Activated CD4-positive, alpha-beta memory T cell treated with anti-CD3 and anti-CD28 coated beads for 36 hours (primary cell): ENCODE measurements around the gene EVI5L. TPM values are rescaled to one million over a fixed set of nuclear protein-coding genes. Genes with fewer than 3 reads are reported as not detected.
"Not testable (repeated sequence)": the region's sequence is repeated elsewhere in the genome, so short reads cannot be mapped to it uniquely, and the experiment has no call there.

Experiments used
- CTCF ChIA-PET: fragments of 350-600 bp; sonication (Branson Sonifier 250); formaldehyde crosslinking; loops from one replicate; lab custom pipeline; 2021; ENCODE audit warnings: antibody characterized with exemption, inconsistent platforms; lab: Charles Lee
- POLR2A ChIA-PET: fragments of 350-600 bp; sonication (Branson Sonifier 250); formaldehyde crosslinking; loops from one replicate; lab custom pipeline; 2021; ENCODE audit warnings: antibody characterized with exemption; lab: Charles Lee
- DNase-seq: peaks from one replicate; pipeline ENCODE4 v3.0.0-alpha.2; 2020
- H3K27ac Mint-ChIP-seq: one replicate; pipeline ENCODE4 v1.8.0; 2021; ENCODE audit warnings: mixed read lengths
- H3K27me3 Mint-ChIP-seq: one replicate; pipeline ENCODE4 v1.8.0; 2021; ENCODE audit warnings: mixed read lengths
- H3K36me3 Mint-ChIP-seq: one replicate; pipeline ENCODE4 v1.8.0; 2021; ENCODE audit warnings: mixed read lengths
- H3K4me1 Mint-ChIP-seq: one replicate; pipeline ENCODE4 v1.8.0; 2021; ENCODE audit warnings: low read depth, mixed read lengths
- H3K4me3 Mint-ChIP-seq: one replicate; pipeline ENCODE4 v1.8.0; 2021; ENCODE audit warnings: mild to moderate bottlenecking, mixed read lengths
- H3K9me3 Mint-ChIP-seq: one replicate; pipeline ENCODE4 v1.8.0; 2021; ENCODE audit warnings: mixed read lengths
- intact Hi-C: fragments of 100-400 bp; cut with micrococcal nuclease; formaldehyde crosslinking; loops from one replicate; pipeline ENCODE4 v1.15.1; 2023
- total RNA-seq, 2 experiments: library from RNA; stranded (reverse); gene quantifications; one replicate each; pipeline ENCODE4 v1.2.3, GENCODE V29; 2021

Gene EVI5L
- total RNA-seq, 2 experiments from 2014 or later: 5.0 to 5.6 TPM

DNA sequence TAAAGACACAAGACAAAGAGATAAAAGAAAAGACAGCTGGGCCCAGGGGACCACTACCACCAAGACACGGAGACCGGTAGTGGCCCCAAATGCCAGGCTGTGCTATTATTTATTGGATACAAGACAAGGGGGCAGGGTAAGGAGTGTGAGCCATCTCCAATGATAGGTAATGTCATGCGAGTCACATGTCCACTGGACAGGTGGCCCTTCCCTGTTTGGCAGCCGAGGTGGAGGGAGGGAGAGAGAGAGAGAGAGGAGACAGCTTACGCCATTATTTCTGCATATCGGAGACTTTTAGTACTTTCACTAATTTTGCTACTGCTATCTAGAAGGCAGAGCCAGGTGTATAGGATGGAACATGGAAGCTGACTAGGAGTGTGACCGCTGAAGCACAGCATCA, 37.3 kb upstream of the EVI5L start:
- H3K9me3 Mint-ChIP-seq, H3K4me1 Mint-ChIP-seq, intact Hi-C loops, H3K4me3 Mint-ChIP-seq, DNase-seq, POLR2A ChIA-PET, H3K27ac Mint-ChIP-seq, H3K36me3 Mint-ChIP-seq: not testable (repeated sequence)
- CTCF ChIA-PET: interaction anchor here (0.6 to 1.0 kb wide), 2 partner anchors 104 to 224 kb away, joined by 3 to 4 read pairs; no protein-coding TSS in a partner anchor
- peaks cover 24% of the 10 kb centered on the region for H3K27me3 Mint-ChIP-seq

DNA sequence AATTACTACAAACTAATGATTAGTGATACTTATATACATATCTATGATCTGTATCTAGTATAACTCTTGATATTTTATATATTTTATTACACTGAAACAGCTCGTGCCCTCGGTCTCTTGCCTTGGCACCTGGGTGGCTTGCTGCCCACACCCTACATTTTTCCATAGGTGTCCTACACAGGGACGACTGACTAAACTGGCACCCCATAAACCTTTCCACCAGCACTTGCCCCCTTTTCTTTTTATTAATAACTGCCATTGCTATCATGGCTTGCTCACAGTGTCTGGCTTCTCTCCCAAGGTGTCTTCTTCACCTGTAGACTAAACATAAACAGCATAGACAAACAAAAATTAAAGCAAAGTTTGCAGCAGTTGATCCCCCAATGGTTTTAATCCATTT, 36.5 kb upstream of the EVI5L start:
- no peaks in the 10 kb centered on the region for H3K36me3 Mint-ChIP-seq
- H3K27me3 Mint-ChIP-seq: peaks cover 18% of the 10 kb centered on the region
- ChIA-PET CTCF (interaction anchor here (1.4 kb wide), 1 partner anchor 113 kb away, joined by 5 read pairs; the partner anchor contains the start of gene TRAPPC5), POLR2A (no interaction called here)
- H3K4me1 Mint-ChIP-seq: peaks cover 5% of the 10 kb centered on the region
- H3K4me3 Mint-ChIP-seq: no peak overlapping the region
- H3K27ac Mint-ChIP-seq: no peak overlapping the region
- no peaks in the 10 kb centered on the region for H3K9me3 Mint-ChIP-seq
- no peak for DNase-seq
- intact Hi-C loops: no loop called here

DNA sequence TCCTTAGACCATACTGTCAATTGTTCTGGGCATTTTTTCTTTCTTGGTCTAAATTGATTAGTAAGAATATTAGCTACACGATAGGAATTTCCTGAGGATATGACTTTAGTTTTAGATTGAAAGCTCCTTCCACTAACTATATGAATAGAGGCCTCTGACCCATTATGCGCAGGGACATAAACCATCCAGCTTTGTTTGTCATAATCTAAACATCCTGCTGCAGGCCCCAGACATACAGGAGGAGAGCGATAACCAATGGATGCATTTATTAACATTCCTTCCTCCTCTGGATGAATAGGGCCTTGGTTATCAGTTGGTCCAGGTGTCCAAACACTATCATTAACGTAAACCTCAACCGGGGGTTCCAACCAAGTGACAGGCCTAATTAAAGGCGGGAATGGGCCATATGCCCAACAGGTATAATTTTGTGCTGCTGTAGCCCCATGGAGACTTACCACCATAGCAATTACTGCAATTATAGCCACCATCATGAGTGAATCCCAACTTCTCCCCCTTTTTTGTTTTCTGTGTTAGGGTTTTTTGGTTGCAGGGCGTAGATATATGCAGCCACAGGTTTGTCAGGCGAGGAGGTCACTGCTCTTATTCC, 34.4 kb upstream of the EVI5L start:
- Mint-ChIP-seq H3K4me1 (peaks cover 7% of the 10 kb centered on the region), H3K9me3 (no peaks in the 10 kb centered on the region), H3K4me3 (no peak overlapping the region), H3K27me3 (peaks cover 11% of the 10 kb centered on the region), H3K36me3 (no peaks in the 10 kb centered on the region), H3K27ac (no peak overlapping the region)
- DNase-seq: no peak
- CTCF ChIA-PET: interaction anchor here (1.6 to 3.2 kb wide), 3 partner anchors 115 to 227 kb away, joined by 5 to 19 read pairs (median 8); partner anchors contain the start of gene TRAPPC5
- intact Hi-C loops: no loop called here
- POLR2A ChIA-PET: no interaction called here

DNA sequence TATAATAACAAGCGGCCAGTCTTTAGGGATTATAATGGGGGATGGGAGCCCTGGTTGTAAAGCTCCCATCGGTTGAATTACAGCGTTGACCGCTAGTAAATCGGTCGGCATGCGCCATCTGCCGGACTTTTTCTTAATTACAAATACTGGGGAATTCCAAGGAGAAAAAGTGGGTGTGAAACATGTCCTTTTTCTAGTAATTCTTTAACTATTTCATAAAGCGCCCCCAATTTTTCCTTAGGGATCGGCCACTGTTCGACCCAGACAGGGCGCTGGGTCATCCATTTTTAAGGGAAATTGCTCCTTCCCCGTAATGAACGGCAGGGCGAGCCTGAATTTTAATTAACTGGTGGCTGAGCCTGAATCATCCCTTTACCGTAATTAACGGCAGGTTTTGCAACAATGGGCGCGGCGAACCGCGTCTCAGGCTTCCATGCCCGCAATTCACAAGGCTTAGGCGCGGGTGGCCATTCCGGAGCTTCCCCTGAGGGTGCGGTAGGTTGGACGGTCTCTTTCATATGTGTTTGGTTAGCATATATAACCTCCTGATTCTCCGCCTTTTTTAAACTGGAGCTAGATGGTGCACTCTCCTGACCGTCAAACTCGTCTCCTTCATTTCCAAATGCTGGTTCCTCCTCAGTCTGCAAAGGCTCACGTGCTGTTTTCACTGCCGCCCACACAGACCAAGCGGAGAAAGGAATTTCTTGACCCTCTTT, 30.2 kb upstream of the EVI5L start:
- intact Hi-C loops: loop anchor here (1.0 to 10.0 kb wide), 4 partner anchors 120 to 435 kb away; no protein-coding TSS in a partner anchor
- peaks cover 25% of the 10 kb centered on the region for H3K27me3 Mint-ChIP-seq
- no peaks in the 10 kb centered on the region for H3K36me3 Mint-ChIP-seq
- peak overlapping the region; percentile 39 for H3K4me3 Mint-ChIP-seq
- H3K4me1 Mint-ChIP-seq: peaks cover 7% of the 10 kb centered on the region
- H3K9me3 Mint-ChIP-seq: no peaks in the 10 kb centered on the region
- CTCF ChIA-PET: interaction anchor here (0.6 to 5.4 kb wide), 33 partner anchors 9 to 446 kb away, joined by 3 to 64 read pairs (median 4); partner anchors contain the start of genes MCEMP1, MCOLN1 and TRAPPC5
- H3K27ac Mint-ChIP-seq: no peak overlapping the region
- POLR2A ChIA-PET: interaction anchor here (0.5 to 0.9 kb wide), 2 partner anchors 119 to 214 kb away, joined by 3 to 5 read pairs; partner anchors contain the start of gene TRAPPC5
- peak; percentile 69 for DNase-seq

DNA sequence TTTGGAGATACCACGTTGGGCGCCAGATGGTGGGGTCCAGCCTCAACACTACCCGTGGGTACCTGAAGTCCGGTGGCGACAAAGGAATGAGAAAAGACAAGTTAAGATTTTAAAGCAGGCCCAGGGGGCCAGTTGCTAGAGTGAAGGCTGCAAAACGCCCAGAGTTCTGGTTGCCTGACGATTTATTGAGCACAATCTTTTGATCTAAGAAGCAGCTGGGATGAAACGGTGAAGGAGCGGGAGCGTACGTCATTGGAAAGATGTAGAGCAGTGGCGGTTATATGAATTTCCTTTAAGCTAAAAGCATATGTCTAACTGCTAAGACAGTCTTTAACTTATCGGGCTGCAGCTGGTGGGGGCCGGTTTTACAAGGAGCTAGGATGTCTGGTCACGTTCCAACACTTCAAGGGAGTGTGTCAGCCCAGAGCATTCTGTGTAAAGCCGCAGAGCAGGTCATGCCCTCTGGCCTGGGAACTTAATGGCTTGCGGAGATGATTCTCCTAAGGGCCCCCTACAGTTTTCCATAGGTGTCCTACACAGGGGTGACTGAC, 28.9 kb upstream of the EVI5L start:
- ChIA-PET CTCF (interaction anchor here (0.5 to 5.4 kb wide), 12 partner anchors 9 to 234 kb away, joined by 3 to 64 read pairs (median 5); partner anchors contain the start of gene TRAPPC5), POLR2A (interaction anchor here (0.9 kb wide), 1 partner anchor 120 kb away, joined by 3 read pairs; the partner anchor contains the start of gene TRAPPC5)
- peaks cover 7% of the 10 kb centered on the region for H3K4me1 Mint-ChIP-seq
- H3K27ac Mint-ChIP-seq: no peak overlapping the region
- H3K36me3 Mint-ChIP-seq: no peaks in the 10 kb centered on the region
- no peak overlapping the region for H3K4me3 Mint-ChIP-seq
- no peaks in the 10 kb centered on the region for H3K9me3 Mint-ChIP-seq
- no peak for DNase-seq
- peaks cover 31% of the 10 kb centered on the region for H3K27me3 Mint-ChIP-seq
- intact Hi-C loops: loop anchor here (10.0 kb wide), 1 partner anchor 436 kb away; no protein-coding TSS in a partner anchor

DNA sequence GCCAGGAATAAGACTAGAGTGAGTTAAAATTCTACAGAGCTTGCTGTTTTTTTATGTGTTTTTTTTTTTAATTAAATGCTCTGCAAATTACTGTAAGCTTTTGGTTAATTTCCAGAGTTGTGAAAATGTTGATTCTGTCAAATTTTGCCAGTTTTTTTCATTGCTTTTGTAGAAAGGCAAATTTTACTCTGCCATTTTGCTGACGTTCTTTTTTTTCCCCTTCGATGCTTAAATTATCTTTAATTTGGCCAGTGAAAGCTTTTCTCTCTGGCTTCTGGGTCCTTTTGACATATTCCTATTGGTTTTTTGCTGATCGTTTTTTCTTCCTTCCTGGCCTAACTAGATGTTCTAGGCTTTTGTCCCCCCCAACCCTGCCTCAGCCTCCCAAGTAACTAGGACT, 23.8 kb upstream of the EVI5L start:
- no peak overlapping the region for H3K27ac Mint-ChIP-seq
- peaks cover 43% of the 10 kb centered on the region for H3K27me3 Mint-ChIP-seq

DNA sequence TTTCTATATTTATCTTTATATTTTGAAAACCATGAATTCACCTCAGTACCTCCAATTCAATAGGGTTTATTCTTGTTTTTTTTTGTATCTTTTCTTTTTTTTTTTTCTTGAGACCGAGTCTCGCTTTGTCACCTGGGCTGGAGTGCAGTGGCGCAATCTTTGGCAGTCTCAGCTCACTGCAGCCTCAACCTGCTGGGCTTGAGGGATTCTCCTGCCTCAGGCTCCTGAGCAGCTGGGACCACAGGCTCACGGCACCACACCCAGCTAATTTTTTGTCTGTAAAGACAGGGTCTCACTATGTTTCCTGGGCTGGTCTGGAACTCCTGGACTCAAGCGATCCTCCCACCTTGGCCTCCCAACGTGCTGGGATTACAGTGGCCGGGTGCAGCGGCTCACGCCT, 23.1 kb upstream of the EVI5L start:
- peaks cover 49% of the 10 kb centered on the region for H3K27me3 Mint-ChIP-seq
- intact Hi-C loops: loop anchor here (1.0 to 10.0 kb wide), 6 partner anchors 22 to 442 kb away; partner anchors contain the start of gene TRAPPC5
- H3K9me3 Mint-ChIP-seq: peaks cover 20% of the 10 kb centered on the region
- H3K27ac Mint-ChIP-seq: no peak overlapping the region
- POLR2A ChIA-PET: no interaction called here
- H3K4me3 Mint-ChIP-seq: no peak overlapping the region
- DNase-seq: no peak
- H3K36me3 Mint-ChIP-seq: peaks cover 11% of the 10 kb centered on the region
- CTCF ChIA-PET: interaction anchor here (0.6 to 1.0 kb wide), 2 partner anchors 126 to 195 kb away, joined by 3 to 4 read pairs; partner anchors contain the start of gene TRAPPC5
- peaks cover 12% of the 10 kb centered on the region for H3K4me1 Mint-ChIP-seq

More for the DNA sequence above, 23.8 kb upstream of the EVI5L start:
- ChIA-PET CTCF (interaction anchor here (0.8 to 0.9 kb wide), 2 partner anchors 125 to 236 kb away, joined by 4 read pairs; partner anchors contain the start of gene TRAPPC5), POLR2A (no interaction called here)
- Mint-ChIP-seq H3K9me3 (peaks cover 14% of the 10 kb centered on the region), H3K4me1 (peaks cover 12% of the 10 kb centered on the region), H3K4me3 (no peak overlapping the region), H3K36me3 (peaks cover 7% of the 10 kb centered on the region)
- intact Hi-C loops: loop anchor here (2.0 to 10.0 kb wide), 3 partner anchors 125 to 441 kb away; partner anchors contain the start of gene TRAPPC5
- no peak for DNase-seq

DNA sequence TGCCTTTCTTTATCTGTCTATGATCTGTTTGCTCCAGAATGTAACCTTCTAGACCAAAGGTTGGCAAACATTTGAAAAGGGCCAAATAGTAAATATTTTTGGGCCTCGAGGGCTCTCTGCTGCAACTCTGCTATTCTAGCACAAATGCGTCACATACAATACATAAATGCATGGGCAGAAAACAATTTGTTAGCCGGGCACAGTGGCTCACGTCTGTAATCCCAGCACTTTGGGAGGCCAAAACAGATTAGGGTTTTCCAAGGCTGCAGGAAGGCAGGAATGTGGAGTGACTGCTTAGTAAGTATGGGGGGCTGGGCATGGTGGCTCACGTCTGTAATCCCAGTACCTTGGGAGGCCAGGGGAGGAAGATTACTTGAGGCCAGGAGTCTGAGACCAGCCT, 21.9 kb upstream of the EVI5L start:
- intact Hi-C loops: loop anchor here (10.0 kb wide), 1 partner anchor 443 kb away; no protein-coding TSS in a partner anchor
- no peak overlapping the region for H3K27ac Mint-ChIP-seq
- peaks cover 13% of the 10 kb centered on the region for H3K36me3 Mint-ChIP-seq
- POLR2A ChIA-PET: no interaction called here
- peaks cover 43% of the 10 kb centered on the region for H3K27me3 Mint-ChIP-seq
- DNase-seq: no peak
- peaks cover 26% of the 10 kb centered on the region for H3K9me3 Mint-ChIP-seq
- no peak overlapping the region for H3K4me3 Mint-ChIP-seq
- CTCF ChIA-PET: interaction anchor here (0.8 to 1.3 kb wide), 2 partner anchors 156 to 239 kb away, joined by 3 read pairs; no protein-coding TSS in a partner anchor
- H3K4me1 Mint-ChIP-seq: peaks cover 12% of the 10 kb centered on the region

DNA sequence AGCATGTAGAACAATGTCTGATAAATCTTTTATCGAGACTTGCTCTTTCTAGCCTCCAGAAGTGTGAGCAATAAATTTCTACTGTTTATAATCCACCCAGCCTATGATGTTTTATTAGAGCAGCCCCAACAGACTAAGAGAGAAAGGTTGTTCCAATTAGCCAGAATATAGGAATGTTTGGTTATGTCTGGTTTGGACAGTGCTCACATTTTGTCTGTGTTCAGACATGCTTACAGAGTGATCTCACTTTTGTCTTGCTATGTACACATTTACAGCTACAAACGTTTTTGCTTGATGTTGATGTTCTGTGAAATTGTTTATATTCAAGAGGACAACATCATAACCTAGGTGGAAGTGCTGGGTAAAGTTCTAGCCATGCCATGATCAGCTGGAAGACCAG, 18.0 kb upstream of the EVI5L start:
- H3K36me3 Mint-ChIP-seq: peaks cover 17% of the 10 kb centered on the region
- ChIA-PET CTCF (interaction anchor here (0.6 to 1.8 kb wide), 4 partner anchors 92 to 244 kb away, joined by 3 to 6 read pairs (median 4); partner anchors contain the start of genes MAP2K7 and TRAPPC5), POLR2A (no interaction called here)
- peaks cover 38% of the 10 kb centered on the region for H3K27me3 Mint-ChIP-seq
- no peak for DNase-seq
- H3K9me3 Mint-ChIP-seq: peaks cover 30% of the 10 kb centered on the region
- H3K4me1 Mint-ChIP-seq: peaks cover 25% of the 10 kb centered on the region
- H3K4me3 Mint-ChIP-seq: no peak overlapping the region
- H3K27ac Mint-ChIP-seq: no peak overlapping the region
- intact Hi-C loops: no loop called here

DNA sequence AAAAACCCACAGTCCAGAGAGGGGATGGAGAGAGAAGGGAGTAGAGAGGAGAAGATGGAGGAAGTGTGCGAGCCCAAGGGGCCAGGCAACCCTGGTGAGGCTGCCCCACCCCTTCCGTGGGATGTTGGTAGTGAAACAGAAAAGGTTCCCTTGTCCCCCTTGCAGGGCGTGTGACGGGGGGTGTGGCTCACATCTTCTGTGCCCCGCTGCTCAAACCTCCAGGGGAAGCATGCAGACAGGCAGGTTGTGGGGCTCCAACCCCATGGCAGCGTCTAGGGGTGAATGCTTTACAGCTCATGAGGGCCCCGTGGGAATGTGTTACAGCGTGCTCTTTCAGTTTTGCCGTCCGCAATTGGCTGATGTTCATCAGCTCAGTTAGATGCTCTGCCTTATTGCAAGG, 14.7 kb upstream of the EVI5L start:
- peaks cover 40% of the 10 kb centered on the region for H3K27me3 Mint-ChIP-seq
- no peak overlapping the region for H3K27ac Mint-ChIP-seq
- H3K36me3 Mint-ChIP-seq: peaks cover 14% of the 10 kb centered on the region
- DNase-seq: peak; percentile 20
- intact Hi-C loops: no loop called here
- POLR2A ChIA-PET: no interaction called here
- peaks cover 29% of the 10 kb centered on the region for H3K9me3 Mint-ChIP-seq
- CTCF ChIA-PET: no interaction called here
- H3K4me3 Mint-ChIP-seq: no peak overlapping the region
- H3K4me1 Mint-ChIP-seq: peaks cover 14% of the 10 kb centered on the region

DNA sequence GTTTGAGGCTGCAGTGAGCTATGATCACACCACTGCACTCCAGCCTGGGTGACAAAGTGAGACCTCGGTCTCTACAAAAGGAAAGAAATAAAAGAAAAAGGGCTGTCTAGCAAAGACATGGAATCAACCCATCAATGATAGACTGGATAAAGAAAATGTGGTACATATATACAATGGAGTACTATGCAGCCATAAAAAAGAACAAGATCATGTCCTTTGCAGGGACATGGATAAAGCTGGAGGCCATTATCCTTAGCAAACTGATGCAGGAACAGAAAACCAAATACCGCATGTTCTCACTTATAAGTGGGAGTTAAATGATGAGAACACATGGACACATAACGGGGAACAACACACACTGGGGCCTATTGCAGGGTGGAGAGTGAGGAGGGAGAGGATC, 14.0 kb upstream of the EVI5L start:
- DNase-seq, H3K4me3 Mint-ChIP-seq, H3K27ac Mint-ChIP-seq, H3K36me3 Mint-ChIP-seq, POLR2A ChIA-PET, CTCF ChIA-PET, intact Hi-C loops: not testable (repeated sequence)
- Mint-ChIP-seq H3K27me3 (peaks cover 41% of the 10 kb centered on the region), H3K9me3 (peaks cover 22% of the 10 kb centered on the region), H3K4me1 (peaks cover 14% of the 10 kb centered on the region)
